BJ (cell line): ENCODE measurements around the gene SNX20. TPM values are rescaled to one million over a fixed set of nuclear protein-coding genes. Genes with fewer than 3 reads are reported as not detected.

Experiments
- CTCF ChIA-PET: fragments of 350-600 bp; formaldehyde crosslinking; extraction: SDS; loops from one replicate; lab custom pipeline; 2021; ENCODE audit warnings: antibody characterized with exemption, inconsistent platforms; lab: Yijun Ruan, JAX
- POLR2A ChIA-PET: fragments of 300-600 bp; sonication (Branson Sonifier 250); formaldehyde crosslinking; extraction: SDS; loops from one replicate; lab custom pipeline; 2021; ENCODE audit warnings: antibody characterized with exemption; lab: Charles Lee
- DNase-seq: peaks from one replicate; pipeline ENCODE4 v3.0.0-alpha.2; 2011; ENCODE audit warnings: low read depth
- H3K27me3 ChIP-seq: 2 replicates; pipeline ENCODE4 v1.6.0; 2011; ENCODE audit warnings: low read length; ENCODE audit not compliant: control insufficient read depth, insufficient read depth
- H3K36me3 ChIP-seq: 2 replicates; pipeline ENCODE4 v1.5.1; 2011; ENCODE audit warnings: low read length; ENCODE audit not compliant: control insufficient read depth, insufficient read depth
- H3K4me3 ChIP-seq: 2 replicates; pipeline ENCODE4 v1.5.1; 2011; ENCODE audit warnings: low read depth, mild to moderate bottlenecking, control low read depth, low read length
- polyA plus RNA-seq: library from polyadenylated mRNA; depleted of rRNA; stranded (reverse); fragments of >200 nt; gene quantifications from 2 replicates; pipeline ENCODE4 v1.2.3, GENCODE V29; 2011
- TF ChIP-seq, protein P1 (sequence below): IDR thresholded peaks from 2 replicates; pipeline ENCODE4 v1.5.1; 2011; ENCODE audit warnings: low read depth, mild to moderate bottlenecking, control low read depth, inconsistent platforms, low read length, moderate library complexity; ENCODE audit not compliant: insufficient read depth

SNX20 gene
- polyA plus RNA-seq, 1 experiment = not detected

DNA sequence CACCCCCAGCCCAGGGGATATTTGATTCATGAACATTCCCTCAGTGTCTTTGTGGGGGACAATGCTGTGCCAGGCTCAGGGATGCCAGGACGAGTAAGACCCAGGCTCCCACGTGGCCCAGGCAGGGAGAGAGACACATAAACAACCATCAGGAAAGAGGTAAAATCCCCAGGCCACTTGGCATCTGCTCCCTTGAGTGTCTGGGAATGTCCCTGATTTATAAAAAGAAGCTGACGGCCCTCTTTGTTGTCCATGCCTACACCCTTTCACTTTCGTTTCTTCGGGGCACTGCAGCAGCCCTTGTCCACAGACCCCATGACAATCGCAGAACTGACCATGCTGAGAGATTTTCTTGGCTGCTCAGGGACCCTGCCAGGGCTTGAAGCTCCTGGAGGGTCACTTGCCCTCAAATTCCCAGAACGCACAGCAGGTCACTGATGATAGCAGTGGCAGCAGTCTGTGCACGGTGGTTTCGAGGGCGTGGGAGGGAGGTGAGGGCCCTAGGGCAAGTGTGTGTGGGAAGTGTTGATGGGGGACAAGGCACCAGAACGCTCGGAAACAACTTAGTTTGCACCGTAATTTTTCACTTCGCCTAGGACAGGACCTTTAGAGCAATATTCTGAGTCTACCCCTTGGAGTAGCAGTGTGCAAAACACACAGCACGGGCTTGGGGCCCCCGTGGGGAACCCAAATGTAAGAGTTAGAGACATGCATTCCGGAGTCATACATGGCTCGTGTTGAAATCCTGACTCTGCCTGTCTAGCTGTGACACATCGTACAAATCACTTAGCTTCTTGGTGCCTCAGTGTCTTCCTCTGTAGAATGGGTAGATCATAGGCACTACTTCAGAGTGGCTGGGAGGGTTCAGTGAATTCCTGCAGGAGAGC is 17.0 kb upstream of the SNX20 start:
- Histone ChIP-seq H3K4me3 (peak overlapping the region; percentile 22; the same call in 1 of the 2 replicates), H3K36me3 (no peaks in the 10 kb centered on the region), H3K27me3 (peaks cover 3% of the 10 kb centered on the region)
- ChIA-PET POLR2A (no interaction called here), CTCF (interaction anchor here (1.0 kb wide), 1 partner anchor 33 kb away, joined by 4 read pairs; no protein-coding TSS in a partner anchor)
- TF ChIP-seq, protein P1, sequence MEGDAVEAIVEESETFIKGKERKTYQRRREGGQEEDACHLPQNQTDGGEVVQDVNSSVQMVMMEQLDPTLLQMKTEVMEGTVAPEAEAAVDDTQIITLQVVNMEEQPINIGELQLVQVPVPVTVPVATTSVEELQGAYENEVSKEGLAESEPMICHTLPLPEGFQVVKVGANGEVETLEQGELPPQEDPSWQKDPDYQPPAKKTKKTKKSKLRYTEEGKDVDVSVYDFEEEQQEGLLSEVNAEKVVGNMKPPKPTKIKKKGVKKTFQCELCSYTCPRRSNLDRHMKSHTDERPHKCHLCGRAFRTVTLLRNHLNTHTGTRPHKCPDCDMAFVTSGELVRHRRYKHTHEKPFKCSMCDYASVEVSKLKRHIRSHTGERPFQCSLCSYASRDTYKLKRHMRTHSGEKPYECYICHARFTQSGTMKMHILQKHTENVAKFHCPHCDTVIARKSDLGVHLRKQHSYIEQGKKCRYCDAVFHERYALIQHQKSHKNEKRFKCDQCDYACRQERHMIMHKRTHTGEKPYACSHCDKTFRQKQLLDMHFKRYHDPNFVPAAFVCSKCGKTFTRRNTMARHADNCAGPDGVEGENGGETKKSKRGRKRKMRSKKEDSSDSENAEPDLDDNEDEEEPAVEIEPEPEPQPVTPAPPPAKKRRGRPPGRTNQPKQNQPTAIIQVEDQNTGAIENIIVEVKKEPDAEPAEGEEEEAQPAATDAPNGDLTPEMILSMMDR = no peak
- no peak for DNase-seq

DNA sequence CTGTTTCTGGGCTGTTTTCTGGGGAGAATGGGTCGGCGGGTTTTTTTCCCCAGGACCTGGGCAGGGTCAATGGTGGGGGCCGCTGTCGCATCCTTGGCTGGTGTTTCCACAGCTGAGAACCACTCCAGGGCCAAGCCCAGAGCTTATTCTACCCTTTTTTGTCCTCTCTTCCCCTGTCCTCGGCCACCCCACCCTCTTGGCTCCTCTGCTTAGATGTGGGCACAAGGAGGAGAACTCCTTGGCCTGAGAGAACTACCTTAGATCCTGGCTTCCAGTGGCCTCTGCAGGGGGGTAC is 16.3 kb upstream of the SNX20 start:
- TF ChIP-seq, protein P1 = no peak
- H3K4me3 ChIP-seq = no peak overlapping the region
- POLR2A ChIA-PET = no interaction called here
- H3K27me3 ChIP-seq = peaks cover 5% of the 10 kb centered on the region
- no peak for DNase-seq
- CTCF ChIA-PET = no interaction called here
- H3K36me3 ChIP-seq = no peaks in the 10 kb centered on the region

DNA sequence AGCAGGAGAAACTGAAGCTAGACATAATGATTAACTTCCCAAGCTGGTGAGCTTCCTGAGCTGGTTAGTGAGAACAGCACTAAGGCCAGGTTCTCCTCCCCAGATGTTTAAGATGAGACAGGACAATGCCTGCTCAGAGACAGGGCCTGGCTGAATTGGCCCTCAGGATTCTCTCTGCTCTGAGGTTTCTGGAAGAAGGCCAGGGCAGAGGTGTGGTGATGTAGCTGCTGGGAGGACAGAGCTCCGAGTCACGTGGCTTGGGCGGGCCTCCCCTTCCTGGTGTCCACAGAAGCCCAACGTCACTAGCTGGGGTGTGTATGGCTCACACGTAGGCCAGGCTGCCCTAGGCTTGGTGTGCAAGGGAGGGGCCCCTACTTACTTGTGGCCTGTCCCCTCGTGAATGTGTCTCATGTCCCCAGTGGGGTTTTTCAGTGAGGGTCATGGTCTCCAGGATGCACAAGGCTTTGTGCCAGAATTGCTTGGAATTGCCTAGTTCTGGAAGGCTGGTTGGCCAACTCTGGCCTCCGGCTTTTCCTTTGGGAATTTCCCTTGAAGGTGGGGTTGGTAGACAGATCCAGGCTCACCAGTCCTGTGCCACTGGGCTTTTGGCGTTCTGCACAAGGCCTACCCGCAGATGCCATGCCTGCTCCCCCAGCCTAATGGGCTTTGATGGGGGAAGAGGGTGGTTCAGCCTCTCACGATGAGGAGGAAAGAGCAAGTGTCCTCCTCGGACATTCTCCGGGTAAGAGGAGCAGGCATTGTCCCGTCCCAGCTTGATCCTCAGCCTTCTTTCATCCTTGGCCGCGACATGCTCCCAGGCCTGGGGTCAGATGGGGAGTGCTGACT is 15.7 kb upstream of the SNX20 start:
- no peak for DNase-seq
- POLR2A ChIA-PET = no interaction called here
- Histone ChIP-seq H3K27me3 (peaks cover 5% of the 10 kb centered on the region), H3K4me3 (no peak overlapping the region), H3K36me3 (no peaks in the 10 kb centered on the region)
- CTCF ChIA-PET = interaction anchor here (1.1 to 1.9 kb wide), 3 partner anchors 19 to 32 kb away, joined by 3 to 6 read pairs (median 4); no protein-coding TSS in a partner anchor
- TF ChIP-seq, protein P1 = no peak

DNA sequence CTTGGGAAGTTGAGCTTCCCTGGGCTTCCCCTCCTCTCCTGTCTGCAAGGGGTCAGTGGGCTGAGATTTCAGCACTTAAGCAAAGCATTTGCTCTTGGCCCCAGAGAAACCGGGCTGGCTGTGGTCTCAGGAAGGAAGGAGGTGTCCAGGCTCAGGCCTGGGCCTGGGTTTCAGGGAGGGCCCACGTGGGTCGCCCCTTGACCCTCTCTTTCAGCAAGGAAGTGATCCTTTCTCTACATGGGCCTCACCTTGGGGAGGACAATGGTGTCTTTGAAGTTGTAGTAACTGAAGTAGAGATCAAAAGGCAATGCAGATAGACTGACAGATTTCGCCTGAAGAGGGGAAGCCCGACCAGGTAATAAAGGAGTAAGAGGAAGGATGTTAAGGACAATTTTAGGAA is 15.0 kb upstream of the SNX20 start:
- ChIA-PET POLR2A (no interaction called here), CTCF (interaction anchor here (1.1 to 1.9 kb wide), 3 partner anchors 19 to 31 kb away, joined by 3 to 6 read pairs (median 4); no protein-coding TSS in a partner anchor)
- DNase-seq = no peak

More for the DNA sequence above, 15.0 kb upstream of the SNX20 start:
- Histone ChIP-seq H3K36me3 (no peaks in the 10 kb centered on the region), H3K4me3 (no peak overlapping the region), H3K27me3 (peaks cover 7% of the 10 kb centered on the region)
- TF ChIP-seq, protein P1 = no peak
